A549 (cell line): ENCODE results near the gene KBTBD13. TPM values are rescaled to one million over a fixed set of nuclear protein-coding genes. Genes with fewer than 3 reads are reported as not detected.

ENCODE experiments used
- ATAC-seq, 2 experiments: fragments of 200-7000 bp in 1 of 2; fragments of >200 bp in 1 of 2; cut with Nextera tagmentation in 1 of 2; cut with Tn5 transposase in 1 of 2; 3 replicates each; pipeline versions ENCODE4 v1.8.0 to v1.9.1; 2018 to 2020; ENCODE audit warnings: mild to moderate bottlenecking in 1 of 2, moderate library complexity in 1 of 2
- CTCF ChIA-PET: fragments of 300-600 bp; sonication (Branson Sonifier 250); formaldehyde crosslinking; extraction: SDS; loops from one replicate; lab custom pipeline; 2021; ENCODE audit warnings: antibody characterized with exemption, inconsistent platforms; lab: Yijun Ruan, JAX
- POLR2A ChIA-PET: fragments of 350-600 bp; formaldehyde crosslinking; extraction: SDS; loops from one replicate; lab custom pipeline; 2021; ENCODE audit warnings: antibody characterized with exemption, inconsistent platforms; lab: Yijun Ruan, JAX
- DNase-seq, 2 experiments: peaks; one replicate each; pipeline versions ENCODE4 v3.0.0 to v3.0.0-alpha.2; 2011 to 2016; ENCODE audit warnings: low read depth in 1 of 2, low spot score in 1 of 2
- FAIRE-seq: peaks from 2 replicates; lab custom pipeline; 2011; peaks lifted over from hg19 to GRCh38; lab: Jason Lieb, UNC
- H3K27ac ChIP-seq, 2 experiments: fragments of >200 bp; sonication (Bioruptor Twin); formaldehyde crosslinking; 3 replicates each; pipeline ENCODE4 v1.5.1; 2016 to 2017
- H3K4me1 ChIP-seq: fragments of >200 bp; sonication (Bioruptor Twin); formaldehyde crosslinking; 3 replicates; pipeline ENCODE4 v1.6.1; 2016
- H3K4me2 ChIP-seq: fragments of >200 bp; sonication (Bioruptor Twin); formaldehyde crosslinking; 3 replicates; pipeline ENCODE4 v1.6.1; 2016
- H3K4me3 ChIP-seq: fragments of >200 bp; sonication (Bioruptor Twin); formaldehyde crosslinking; 3 replicates; pipeline ENCODE4 v1.5.1; 2016
- H3K9me3 ChIP-seq: fragments of >200 bp; sonication (Bioruptor Twin); formaldehyde crosslinking; 3 replicates; pipeline ENCODE4 v1.6.1; 2016
- CBX2 ChIP-seq: fragments of 200-600 bp; sonication (generic); IDR thresholded peaks from 2 replicates; pipeline ENCODE4 v1.6.1; 2016; ENCODE audit warnings: low read depth, mild to moderate bottlenecking, borderline replicate concordance
- CTCF ChIP-seq: fragments of >200 bp; sonication (Bioruptor Twin); formaldehyde crosslinking; IDR thresholded peaks from 3 replicates; pipeline ENCODE4 v1.5.1; 2016
- ESRRA ChIP-seq: fragments of 150-350 bp; IDR thresholded peaks from 2 replicates; pipeline ENCODE4 v1.6.1; 2014; ENCODE audit warnings: mild to moderate bottlenecking, low read length, borderline replicate concordance
- HEYL ChIP-seq: fragments of 250-450 bp; sonication (Bioruptor Pico); IDR thresholded peaks from 2 replicates; pipeline ENCODE4 v1.8.0; 2021; ENCODE audit warnings: mild to moderate bottlenecking, moderate library complexity
- HOXB5 ChIP-seq: fragments of 250-450 bp; sonication (Bioruptor Pico); IDR thresholded peaks from 2 replicates; pipeline ENCODE4 v1.5.0; 2020; ENCODE audit warnings: mild to moderate bottlenecking, moderate library complexity
- MAX ChIP-seq: IDR thresholded peaks from 2 replicates; pipeline ENCODE4 v1.6.1; 2012
- NR3C1 ChIP-seq: fragments of >200 bp; sonication (Bioruptor Twin); formaldehyde crosslinking; IDR thresholded peaks from 3 replicates; pipeline ENCODE4 v1.6.1; 2017
- RAD21 ChIP-seq, 2 experiments: fragments of >200 bp in 1 of 2; sonication (Bioruptor Twin) in 1 of 2; formaldehyde crosslinking in 1 of 2; IDR thresholded peaks in 1 of 2; conservative IDR thresholded peaks in 1 of 2; 2 replicates in 1 of 2; 3 replicates in 1 of 2; pipeline ENCODE4 v1.6.1; 2012 to 2018; ENCODE audit warnings: inconsistent platforms in 1 of 2
- SMC3 ChIP-seq: fragments of >200 bp; sonication (Bioruptor Twin); formaldehyde crosslinking; IDR thresholded peaks from 3 replicates; pipeline ENCODE4 v1.6.1; 2018; ENCODE audit warnings: inconsistent platforms
- SREBF2 ChIP-seq: fragments of 450-650 bp; IDR thresholded peaks from 2 replicates; pipeline ENCODE4 v1.6.1; 2014; ENCODE audit warnings: mild to moderate bottlenecking, moderate library complexity
- TFCP2L1 ChIP-seq: fragments of 250-450 bp; sonication (Bioruptor Pico); IDR thresholded peaks from 2 replicates; pipeline ENCODE4 v1.5.0; 2021; ENCODE audit warnings: mild to moderate bottlenecking
- ZC3H11A ChIP-seq: fragments of 450-650 bp; IDR thresholded peaks from 2 replicates; pipeline ENCODE4 v1.6.1; 2014; ENCODE audit warnings: antibody characterized with exemption, mild to moderate bottlenecking
- WGBS: methylation state at CpG from one replicate; pipeline ENCODE4 v1.1.6; 2017; ENCODE audit errors: missing lambda C conversion rate; 5-methylcytosine and 5-hydroxymethylcytosine counted together
- polyA plus RNA-seq, 4 experiments: library from polyadenylated mRNA; depleted of rRNA in 3 of 4; stranded (reverse); fragments of >200 nt; fragmentation: RNase III in 1 of 4; extraction: RNeasy Plus Mini Kit Qiagen cat#74134 plus additional on column Dnase treatment in 1 of 4; gene quantifications; 2 replicates in 3 of 4; 3 replicates in 1 of 4; pipeline ENCODE4 v1.2.3, GENCODE V29; 2011 to 2017
- TF ChIP-seq, protein P1 (sequence below): fragments of 150-350 bp; IDR thresholded peaks from 2 replicates; pipeline ENCODE4 v1.6.1; 2014; ENCODE audit warnings: low read depth, mild to moderate bottlenecking, low read length

KBTBD13 gene
- polyA plus RNA-seq, 2 of the 4 experiments (the other 2 are of a cell fraction): not detected

DNA sequence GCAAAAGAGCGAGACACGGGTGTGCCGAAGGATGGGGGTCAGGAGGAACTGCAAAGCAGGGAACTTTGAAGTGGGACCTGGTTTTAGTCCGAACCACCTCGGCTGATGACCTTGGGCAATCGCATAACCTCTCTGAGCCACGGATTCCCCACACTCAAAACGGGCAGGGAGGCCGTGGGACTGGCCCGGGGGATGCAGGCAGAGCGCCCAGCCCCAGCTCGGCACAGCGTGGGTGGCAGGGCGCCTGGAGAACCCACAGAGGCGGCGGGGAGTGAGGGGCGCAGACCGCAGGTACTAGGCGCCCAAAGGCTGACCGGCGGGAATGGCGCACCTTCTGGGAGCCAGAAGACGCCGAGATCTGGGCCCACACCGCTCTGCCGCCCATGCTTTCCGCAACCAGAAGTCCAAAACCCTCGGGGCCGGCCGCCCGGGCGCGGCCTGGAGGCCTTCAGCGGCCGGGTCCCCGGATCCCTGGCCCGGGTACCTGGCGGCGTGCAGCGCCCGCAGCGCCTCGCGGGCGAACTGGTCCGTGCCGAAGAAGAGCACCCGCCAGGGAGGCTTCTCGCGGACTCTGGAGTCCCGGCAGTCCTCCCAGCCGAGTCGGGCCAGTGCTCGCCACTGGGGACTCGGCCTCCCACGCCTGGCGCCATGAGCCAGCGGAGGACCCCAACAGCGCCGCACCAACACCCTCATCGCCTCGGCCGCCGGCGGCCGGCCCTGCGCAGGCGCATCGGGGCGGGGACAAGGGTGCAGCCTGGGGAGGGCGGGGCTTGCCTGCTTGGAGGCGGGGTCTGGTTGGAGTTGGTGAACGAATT is 47.4 kb upstream of the KBTBD13 start, which contains the start of gene MTFMT (continued):
- TF ChIP-seq CTCF: peak; percentile 18; the same call in 1 of the 3 replicates
- TF ChIP-seq, all 56 proteins: peak for 10

DNA sequence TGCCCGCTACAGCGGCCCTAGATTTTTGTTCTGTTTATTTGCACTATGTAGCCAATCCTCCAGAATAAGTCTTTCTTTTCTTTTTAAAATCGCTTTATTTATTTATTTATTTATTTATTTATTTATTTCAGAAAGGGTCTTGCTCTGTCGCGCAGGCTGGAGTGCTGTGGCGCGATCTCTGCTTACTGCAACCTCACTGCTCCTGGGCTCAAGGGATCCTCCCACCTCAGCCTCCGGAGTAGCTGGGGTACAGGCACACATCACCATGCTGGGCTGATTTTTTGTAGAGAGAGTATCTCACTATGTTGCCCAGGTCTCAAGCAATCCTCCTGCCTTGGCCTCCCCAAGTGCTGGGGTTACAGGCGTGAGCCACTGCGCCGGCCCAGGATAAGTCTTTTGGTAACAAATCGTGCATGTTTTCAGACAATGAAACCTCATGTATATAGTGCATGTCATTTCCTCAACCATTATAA is 46.8 kb upstream of the KBTBD13 start:
- CTCF ChIA-PET: interaction anchor here (0.8 to 8.0 kb wide), 6 partner anchors 13 to 299 kb away, joined by 3 to 254 read pairs (median 4); partner anchors contain the start of genes KBTBD13 and SLC51B
- peak; percentile 71 for TF ChIP-seq ZC3H11A
- TF ChIP-seq, protein P1, sequence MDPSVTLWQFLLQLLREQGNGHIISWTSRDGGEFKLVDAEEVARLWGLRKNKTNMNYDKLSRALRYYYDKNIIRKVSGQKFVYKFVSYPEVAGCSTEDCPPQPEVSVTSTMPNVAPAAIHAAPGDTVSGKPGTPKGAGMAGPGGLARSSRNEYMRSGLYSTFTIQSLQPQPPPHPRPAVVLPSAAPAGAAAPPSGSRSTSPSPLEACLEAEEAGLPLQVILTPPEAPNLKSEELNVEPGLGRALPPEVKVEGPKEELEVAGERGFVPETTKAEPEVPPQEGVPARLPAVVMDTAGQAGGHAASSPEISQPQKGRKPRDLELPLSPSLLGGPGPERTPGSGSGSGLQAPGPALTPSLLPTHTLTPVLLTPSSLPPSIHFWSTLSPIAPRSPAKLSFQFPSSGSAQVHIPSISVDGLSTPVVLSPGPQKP: no peak
- no peak for TF ChIP-seq CBX2
- FAIRE-seq: no peak
- Histone ChIP-seq H3K4me2 (peak overlapping the region; percentile 98), H3K9me3 (no peaks in the 10 kb centered on the region), H3K4me3 (peak overlapping the region; percentile 73), H3K4me1 (peaks cover 33% of the 10 kb centered on the region), H3K27ac (peak overlapping the region; percentile 93 to 96; a peak in 4 of 6 replicates)
- POLR2A ChIA-PET: no interaction called here
- 57% methylated on average over 12 of the region's 12 CpGs for WGBS
- DNase-seq: no peak
- ATAC-seq: no peak

DNA sequence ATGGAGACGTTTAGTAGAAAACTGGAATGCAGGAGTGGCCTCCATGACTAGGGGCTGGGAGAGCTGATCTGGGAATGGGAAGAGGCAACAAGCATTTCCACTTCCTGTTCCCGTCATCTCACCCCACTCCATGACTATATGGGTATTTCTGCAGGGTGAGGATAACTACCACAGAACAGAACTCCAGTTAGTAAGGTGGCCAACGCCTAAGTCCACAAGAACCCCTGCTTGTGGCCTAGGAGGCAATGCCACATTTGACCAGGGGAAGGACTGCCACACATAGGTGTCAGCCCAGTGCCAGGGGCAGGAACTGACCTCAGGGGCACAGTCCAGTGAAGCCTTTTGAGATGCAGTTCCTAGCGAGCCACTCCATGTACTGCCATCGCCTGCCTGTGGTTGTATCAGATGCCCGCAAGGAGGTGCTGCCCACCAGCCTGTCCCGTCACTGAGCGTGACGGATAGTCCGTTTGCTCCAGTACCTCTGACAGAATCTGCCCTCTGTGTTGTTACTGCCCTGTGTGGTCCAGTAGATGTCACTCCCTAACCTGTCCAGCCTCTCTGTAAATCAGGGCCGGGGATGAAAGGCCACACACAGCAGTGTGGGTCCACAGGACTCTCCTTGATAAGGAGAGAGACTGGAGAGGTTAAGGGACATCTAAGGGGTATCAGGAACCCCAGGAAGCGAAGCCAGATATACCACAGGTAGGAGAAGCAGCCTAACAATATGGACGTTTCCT is 43.6 kb upstream of the KBTBD13 start:
- Histone ChIP-seq H3K4me3 (no peak overlapping the region), H3K4me1 (peaks cover 28% of the 10 kb centered on the region), H3K9me3 (no peaks in the 10 kb centered on the region), H3K4me2 (peak overlapping the region; percentile 59), H3K27ac (peak overlapping the region; percentile 26 to 56; a peak in 5 of 6 replicates)
- TF ChIP-seq HEYL (CRISPR knock-in tag) (no peak), ESRRA (no peak), MAX (peak; percentile 48; the same call in 1 of the 2 replicates), TFCP2L1 (CRISPR knock-in tag) (0 out of 2 replicates have a peak, but pooled peaks have one; percentile 4), SMC3 (peak; percentile 94), CTCF (peak; percentile 96), SREBF2 (no peak), RAD21 (conservative IDR thresholded peaks at IDR 0.05 in 1 of 2, IDR thresholded peaks at IDR 0.05 in 1 of 2) (peak; percentile 96 to 97), HOXB5 (CRISPR knock-in tag) (peak; percentile 25; the same call in 1 of the 2 replicates), NR3C1 (no peak)
- DNase-seq: peak; percentile 93 to 96
- peak; percentile 99 for FAIRE-seq
- 17% methylated on average over 13 of the region's 13 CpGs for WGBS
- ChIA-PET CTCF (interaction anchor here (0.6 to 8.0 kb wide), 41 partner anchors 8 to 376 kb away, joined by 3 to 254 read pairs (median 5); partner anchors contain the start of genes CLPX, KBTBD13, RASL12 and SLC51B), POLR2A (no interaction called here)
- peak; percentile 93 to 94 for ATAC-seq
